Pulmonary artery endothelial cell (primary cell): ENCODE measurements around the gene LPCAT1. TPM values are rescaled to one million over a fixed set of nuclear protein-coding genes. Genes with fewer than 3 reads are reported as not detected.
A peak's percentile ranks its signal among the peaks of the same experiment; 100 is the strongest.

Experiments used
- DNase-seq: peaks from one replicate; pipeline ENCODE4 v3.0.0-alpha.2; 2011; ENCODE audit warnings: low read depth, low spot score
- total RNA-seq: library from RNA; depleted of rRNA; stranded (reverse); fragments of >200 nt; gene quantifications from 2 replicates; pipeline ENCODE4 v1.2.3, GENCODE V29; 2014

Gene LPCAT1
- total RNA-seq, 1 donor from 2014 or later: 54.5 TPM

- DNase-seq: no peak
These were observed 31.4 kb upstream of the LPCAT1 start for GRCh38 chr5:1555011-1555807.

GRCh38 chr5:1554410-1554967 lies 30.7 kb upstream of the LPCAT1 start:
- no peak for DNase-seq

GRCh38 chr5:1553539-1554409 lies 30.0 kb upstream of the LPCAT1 start:
- DNase-seq: no peak

GRCh38 chr5:1552521-1553255 lies 28.9 kb upstream of the LPCAT1 start:
- DNase-seq: no peak

GRCh38 chr5:1551426-1552301 lies 27.9 kb upstream of the LPCAT1 start:
- DNase-seq: no peak

GRCh38 chr5:1550287-1551076 lies 26.7 kb upstream of the LPCAT1 start:
- no peak for DNase-seq

GRCh38 chr5:1549475-1550030 lies 25.8 kb upstream of the LPCAT1 start:
- no peak for DNase-seq

GRCh38 chr5:1548702-1549474 lies 25.1 kb upstream of the LPCAT1 start:
- no peak for DNase-seq

- no peak for DNase-seq
These were observed 23.9 kb upstream of the LPCAT1 start for GRCh38 chr5:1547655-1548054.

- DNase-seq: no peak
These were observed 23.5 kb upstream of the LPCAT1 start for GRCh38 chr5:1547236-1547635.

- DNase-seq: no peak
These were observed 22.8 kb upstream of the LPCAT1 start for GRCh38 chr5:1546556-1546955.

- DNase-seq: no peak
These were observed 22.1 kb upstream of the LPCAT1 start for GRCh38 chr5:1545805-1546355.

- DNase-seq: no peak
These were observed 21.5 kb upstream of the LPCAT1 start for GRCh38 chr5:1545126-1545804.

- DNase-seq: no peak
These were observed 20.7 kb upstream of the LPCAT1 start for GRCh38 chr5:1544294-1544961.

GRCh38 chr5:1543398-1544293 lies 19.9 kb upstream of the LPCAT1 start:
- DNase-seq: no peak

- peak; percentile 67 for DNase-seq
These were observed 19.0 kb upstream of the LPCAT1 start for GRCh38 chr5:1542781-1543180.
